D721Med (cell line): ENCODE results near the gene MC5R.
A peak's percentile ranks its signal among the peaks of the same experiment; 100 is the strongest.

Experiments
- DNase-seq: peaks from one replicate; pipeline ENCODE4 v3.0.0; 2011; ENCODE audit warnings: low spot score; ENCODE audit not compliant: insufficient read length
- FAIRE-seq: peaks from 2 replicates; lab custom pipeline; 2011; peaks lifted over from hg19 to GRCh38; lab: Jason Lieb, UNC
- TF ChIP-seq, protein P1 (sequence below): IDR thresholded peaks from 2 replicates; pipeline ENCODE4 v1.5.1; 2012; ENCODE audit warnings: mild to moderate bottlenecking, control low read depth; ENCODE audit not compliant: insufficient read depth; ENCODE audit errors: missing control alignments

MC5R gene

DNA sequence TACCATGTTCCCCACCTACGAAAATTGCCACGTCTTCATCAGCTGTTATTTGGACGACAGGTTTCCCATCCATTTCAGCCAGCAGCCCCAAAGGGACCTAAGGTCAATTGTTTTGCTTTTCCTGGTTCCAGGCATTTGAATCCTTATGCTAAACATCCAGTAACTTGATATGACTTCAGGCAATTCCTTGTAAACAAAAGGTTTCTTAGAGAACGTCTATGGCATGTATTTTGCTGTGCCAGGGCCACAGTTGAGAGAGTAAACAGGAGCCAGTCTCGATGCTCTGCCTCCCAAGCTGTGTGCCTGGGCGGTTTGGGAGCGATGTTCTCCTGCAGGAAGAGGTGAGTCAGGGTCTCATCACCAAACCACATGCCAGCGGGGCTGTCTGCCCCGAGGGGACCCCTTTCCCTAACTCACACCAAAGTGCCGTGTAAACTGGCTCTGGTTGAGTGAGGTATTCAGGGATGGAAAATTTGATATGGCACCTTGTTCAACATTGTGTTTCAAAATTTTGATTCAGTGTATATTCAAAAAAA lies 12.9 kb upstream of the MC5R start:
- DNase-seq: no peak

GRCh38 chr18:13811993-13812392 lies 12.0 kb upstream of the MC5R start:
- no peak for FAIRE-seq
- TF ChIP-seq, protein P1, sequence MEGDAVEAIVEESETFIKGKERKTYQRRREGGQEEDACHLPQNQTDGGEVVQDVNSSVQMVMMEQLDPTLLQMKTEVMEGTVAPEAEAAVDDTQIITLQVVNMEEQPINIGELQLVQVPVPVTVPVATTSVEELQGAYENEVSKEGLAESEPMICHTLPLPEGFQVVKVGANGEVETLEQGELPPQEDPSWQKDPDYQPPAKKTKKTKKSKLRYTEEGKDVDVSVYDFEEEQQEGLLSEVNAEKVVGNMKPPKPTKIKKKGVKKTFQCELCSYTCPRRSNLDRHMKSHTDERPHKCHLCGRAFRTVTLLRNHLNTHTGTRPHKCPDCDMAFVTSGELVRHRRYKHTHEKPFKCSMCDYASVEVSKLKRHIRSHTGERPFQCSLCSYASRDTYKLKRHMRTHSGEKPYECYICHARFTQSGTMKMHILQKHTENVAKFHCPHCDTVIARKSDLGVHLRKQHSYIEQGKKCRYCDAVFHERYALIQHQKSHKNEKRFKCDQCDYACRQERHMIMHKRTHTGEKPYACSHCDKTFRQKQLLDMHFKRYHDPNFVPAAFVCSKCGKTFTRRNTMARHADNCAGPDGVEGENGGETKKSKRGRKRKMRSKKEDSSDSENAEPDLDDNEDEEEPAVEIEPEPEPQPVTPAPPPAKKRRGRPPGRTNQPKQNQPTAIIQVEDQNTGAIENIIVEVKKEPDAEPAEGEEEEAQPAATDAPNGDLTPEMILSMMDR: peak; percentile 1
- no peak for DNase-seq

More for the DNA sequence above, 12.9 kb upstream of the MC5R start:
- TF ChIP-seq, protein P1: no peak
- no peak for FAIRE-seq

DNA sequence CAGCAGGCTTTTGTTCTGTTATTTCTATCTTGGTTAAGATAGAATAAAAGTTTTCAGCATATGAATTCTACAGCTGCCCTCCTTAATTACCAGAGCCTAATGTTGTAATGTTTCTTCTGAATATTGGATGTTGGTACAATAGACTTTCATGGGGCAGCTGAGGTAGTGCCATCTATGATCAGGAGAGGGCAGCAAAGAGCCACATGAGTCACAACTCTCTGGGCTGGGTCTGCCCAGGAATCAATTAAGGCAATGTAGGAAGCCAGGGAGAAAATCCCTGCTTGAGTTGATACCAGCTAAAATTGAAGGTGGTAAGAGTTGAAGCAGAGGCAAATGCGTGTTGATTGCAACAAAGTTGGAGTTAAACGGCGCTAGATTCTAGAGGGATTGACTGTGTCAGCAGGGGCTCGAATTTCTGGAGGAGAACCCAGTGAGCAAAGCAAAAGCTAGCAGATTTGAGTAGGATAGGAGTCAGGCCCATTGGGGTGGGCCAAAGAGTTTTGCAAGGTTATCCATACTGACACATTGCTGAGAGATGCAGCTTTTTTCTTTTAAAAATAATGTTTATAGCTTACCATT lies 10.6 kb upstream of the MC5R start:
- DNase-seq (peak; percentile 58), FAIRE-seq (no peak)
- TF ChIP-seq, protein P1: peak; percentile 84

GRCh38 chr18:13826209-13826608 lies 2.3 kb downstream of the MC5R start:
- FAIRE-seq (no peak), DNase-seq (no peak)
- TF ChIP-seq, protein P1: no peak

DNA sequence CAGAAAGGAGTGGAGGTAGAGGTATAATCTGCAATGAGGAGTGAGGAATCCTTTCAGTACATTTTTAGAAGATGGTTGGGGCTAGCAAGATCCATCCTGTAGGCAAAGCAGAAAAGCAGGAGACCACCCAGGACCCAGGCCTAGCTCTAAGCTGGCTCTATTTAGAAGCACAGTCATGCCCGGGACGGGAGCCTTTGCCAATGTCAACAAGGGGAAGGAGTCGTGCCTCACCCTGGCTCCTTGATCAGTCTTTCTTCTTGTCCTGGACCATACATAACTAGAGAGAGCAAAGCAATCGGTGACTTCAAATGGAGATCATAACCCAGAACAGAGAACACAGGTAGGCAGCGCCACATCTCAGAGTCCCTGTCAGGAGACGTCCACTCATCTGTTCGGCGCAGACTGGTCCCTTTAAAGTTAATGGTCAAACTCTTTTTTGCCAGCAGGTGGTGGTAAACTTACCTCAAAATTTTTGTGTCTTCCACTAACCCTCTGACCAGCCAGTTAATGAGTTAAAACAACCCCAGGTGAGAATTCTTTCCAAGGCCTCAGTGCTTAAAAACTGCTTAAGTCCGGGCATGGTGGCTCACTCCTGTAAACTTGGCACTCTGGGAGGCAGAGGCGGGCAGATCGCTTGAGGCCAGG lies 8.0 kb downstream of the MC5R start:
- DNase-seq (no peak), FAIRE-seq (no peak)
- TF ChIP-seq, protein P1: no peak

GRCh38 chr18:13834496-13835015 lies 10.6 kb downstream of the MC5R start:
- FAIRE-seq (no peak), DNase-seq (no peak)
- TF ChIP-seq, protein P1: no peak

- TF ChIP-seq, protein P1: no peak
- no peak for DNase-seq
- FAIRE-seq: no peak
These were observed 11.3 kb downstream of the MC5R start for GRCh38 chr18:13835202-13835601.
